Measurements from ENCODE around the gene ZNF236.
"Not testable (repeated sequence)": the region's sequence is repeated elsewhere in the genome, so short reads cannot be mapped to it uniquely, and the experiment has no call there.

The ZNF236 gene

GRCh38 chr18:76935722-76936337 lies 113.5 kb downstream of the ZNF236 start:
- peaks cover 39% of the 10 kb centered on the region for H3K36me3 ChIP-seq (ENCODE audit: insufficient read depth, low read length)
- H3K4me3 ChIP-seq (ENCODE audit: low read length) = no peak overlapping the region
- no peaks in the 10 kb centered on the region for H3K4me1 ChIP-seq (ENCODE audit: insufficient read depth, low read length)
- H2AFZ ChIP-seq (ENCODE audit: low read depth, low read length) = no peak overlapping the region
- H3K9me3 ChIP-seq (ENCODE audit: low read length) = no peaks in the 10 kb centered on the region
- H3K27me3 ChIP-seq (ENCODE audit: insufficient read depth, low read length) = no peaks in the 10 kb centered on the region

- H3K36me3 ChIP-seq (ENCODE audit: insufficient read depth, low read length) = peaks cover 39% of the 10 kb centered on the region
- no peak overlapping the region for H2AFZ ChIP-seq (ENCODE audit: low read depth, low read length)
- H3K4me1 ChIP-seq (ENCODE audit: insufficient read depth, low read length) = no peaks in the 10 kb centered on the region
- H3K4me3 ChIP-seq (ENCODE audit: low read length) = no peak overlapping the region
- no peaks in the 10 kb centered on the region for H3K9me3 ChIP-seq (ENCODE audit: low read length)
- H3K27me3 ChIP-seq (ENCODE audit: insufficient read depth, low read length) = no peaks in the 10 kb centered on the region
Observed at GRCh38 chr18:76936877-76937276, 114.5 kb downstream of the ZNF236 start.

- H3K9me3 ChIP-seq (ENCODE audit: low read length) = no peaks in the 10 kb centered on the region
- no peaks in the 10 kb centered on the region for H3K4me1 ChIP-seq (ENCODE audit: insufficient read depth, low read length)
- H3K36me3 ChIP-seq (ENCODE audit: insufficient read depth, low read length) = peaks cover 35% of the 10 kb centered on the region
- H3K27me3 ChIP-seq (ENCODE audit: insufficient read depth, low read length) = no peaks in the 10 kb centered on the region
- H2AFZ ChIP-seq (ENCODE audit: low read depth, low read length) = no peak overlapping the region
- H3K4me3 ChIP-seq (ENCODE audit: low read length) = no peak overlapping the region
Observed at GRCh38 chr18:76937597-76937996, 115.2 kb downstream of the ZNF236 start.

GRCh38 chr18:76938619-76939018 lies 116.3 kb downstream of the ZNF236 start:
- H2AFZ ChIP-seq (ENCODE audit: low read depth, low read length) = no peak overlapping the region
- peaks cover 32% of the 10 kb centered on the region for H3K36me3 ChIP-seq (ENCODE audit: insufficient read depth, low read length)
- H3K9me3 ChIP-seq (ENCODE audit: low read length) = no peaks in the 10 kb centered on the region
- no peaks in the 10 kb centered on the region for H3K4me1 ChIP-seq (ENCODE audit: insufficient read depth, low read length)
- no peaks in the 10 kb centered on the region for H3K27me3 ChIP-seq (ENCODE audit: insufficient read depth, low read length)
- H3K4me3 ChIP-seq (ENCODE audit: low read length) = no peak overlapping the region

GRCh38 chr18:76941284-76941683 lies 118.9 kb downstream of the ZNF236 start:
- peaks cover 28% of the 10 kb centered on the region for H3K36me3 ChIP-seq (ENCODE audit: insufficient read depth, low read length)
- no peak overlapping the region for H3K4me3 ChIP-seq (ENCODE audit: low read length)
- H3K27me3 ChIP-seq (ENCODE audit: insufficient read depth, low read length) = no peaks in the 10 kb centered on the region
- no peaks in the 10 kb centered on the region for H3K4me1 ChIP-seq (ENCODE audit: insufficient read depth, low read length)
- H2AFZ ChIP-seq (ENCODE audit: low read depth, low read length) = no peak overlapping the region
- no peaks in the 10 kb centered on the region for H3K9me3 ChIP-seq (ENCODE audit: low read length)

GRCh38 chr18:76943542-76944339 lies 121.4 kb downstream of the ZNF236 start:
- no peak overlapping the region for H2AFZ ChIP-seq (ENCODE audit: low read depth, low read length)
- H3K4me1 ChIP-seq (ENCODE audit: insufficient read depth, low read length) = no peaks in the 10 kb centered on the region
- H3K36me3 ChIP-seq (ENCODE audit: insufficient read depth, low read length) = peaks cover 19% of the 10 kb centered on the region
- no peaks in the 10 kb centered on the region for H3K27me3 ChIP-seq (ENCODE audit: insufficient read depth, low read length)
- no peak overlapping the region for H3K4me3 ChIP-seq (ENCODE audit: low read length)
- no peaks in the 10 kb centered on the region for H3K9me3 ChIP-seq (ENCODE audit: low read length)

GRCh38 chr18:76944346-76944745 lies 122.0 kb downstream of the ZNF236 start:
- H2AFZ ChIP-seq (ENCODE audit: low read depth, low read length); H3K27me3 ChIP-seq (ENCODE audit: insufficient read depth, low read length); H3K4me3 ChIP-seq (ENCODE audit: low read length); H3K4me1 ChIP-seq (ENCODE audit: insufficient read depth, low read length); H3K9me3 ChIP-seq (ENCODE audit: low read length): not testable (repeated sequence)
- H3K36me3 ChIP-seq (ENCODE audit: insufficient read depth, low read length) = peaks cover 19% of the 10 kb centered on the region

GRCh38 chr18:76948345-76948744 lies 126.0 kb downstream of the ZNF236 start:
- no peaks in the 10 kb centered on the region for H3K27me3 ChIP-seq (ENCODE audit: insufficient read depth, low read length)

GRCh38 chr18:76951456-76952247 lies 129.3 kb downstream of the ZNF236 start:
- H3K4me1 ChIP-seq (ENCODE audit: insufficient read depth, low read length) = peaks cover 9% of the 10 kb centered on the region
- H3K4me3 ChIP-seq (ENCODE audit: low read length) = no peak overlapping the region
- H3K36me3 ChIP-seq (ENCODE audit: insufficient read depth, low read length) = peaks cover 34% of the 10 kb centered on the region
- H3K9me3 ChIP-seq (ENCODE audit: low read length) = peaks cover 3% of the 10 kb centered on the region
- no peaks in the 10 kb centered on the region for H3K27me3 ChIP-seq (ENCODE audit: insufficient read depth, low read length)
- no peak overlapping the region for H2AFZ ChIP-seq (ENCODE audit: low read depth, low read length)

More at GRCh38 chr18:76948345-76948744, 126.0 kb downstream of the ZNF236 start:
- H2AFZ ChIP-seq (ENCODE audit: low read depth, low read length) = no peak overlapping the region
- H3K4me1 ChIP-seq (ENCODE audit: insufficient read depth, low read length) = peaks cover 8% of the 10 kb centered on the region
- no peak overlapping the region for H3K4me3 ChIP-seq (ENCODE audit: low read length)
- peaks cover 28% of the 10 kb centered on the region for H3K36me3 ChIP-seq (ENCODE audit: insufficient read depth, low read length)
- peaks cover 3% of the 10 kb centered on the region for H3K9me3 ChIP-seq (ENCODE audit: low read length)

- H3K9me3 ChIP-seq (ENCODE audit: low read length) = peaks cover 3% of the 10 kb centered on the region
- no peak overlapping the region for H3K4me3 ChIP-seq (ENCODE audit: low read length)
- no peak overlapping the region for H2AFZ ChIP-seq (ENCODE audit: low read depth, low read length)
- H3K27me3 ChIP-seq (ENCODE audit: insufficient read depth, low read length) = no peaks in the 10 kb centered on the region
- H3K4me1 ChIP-seq (ENCODE audit: insufficient read depth, low read length) = peaks cover 9% of the 10 kb centered on the region
- H3K36me3 ChIP-seq (ENCODE audit: insufficient read depth, low read length) = peaks cover 37% of the 10 kb centered on the region
Observed at GRCh38 chr18:76952747-76953146, 130.4 kb downstream of the ZNF236 start.

- Histone ChIP-seq H3K27me3 (ENCODE audit: insufficient read depth, low read length) (no peaks in the 10 kb centered on the region), H3K36me3 (ENCODE audit: insufficient read depth, low read length) (peaks cover 37% of the 10 kb centered on the region), H2AFZ (ENCODE audit: low read depth, low read length) (no peak overlapping the region), H3K9me3 (ENCODE audit: low read length) (peaks cover 3% of the 10 kb centered on the region), H3K4me3 (ENCODE audit: low read length) (no peak overlapping the region), H3K4me1 (ENCODE audit: insufficient read depth, low read length) (peaks cover 9% of the 10 kb centered on the region)
Observed at GRCh38 chr18:76953156-76953555, 130.8 kb downstream of the ZNF236 start.

- H3K4me3 ChIP-seq (ENCODE audit: low read length) = no peak overlapping the region
- H3K27me3 ChIP-seq (ENCODE audit: insufficient read depth, low read length) = no peaks in the 10 kb centered on the region
- H3K4me1 ChIP-seq (ENCODE audit: insufficient read depth, low read length) = peaks cover 9% of the 10 kb centered on the region
- H3K9me3 ChIP-seq (ENCODE audit: low read length) = peaks cover 3% of the 10 kb centered on the region
- no peak overlapping the region for H2AFZ ChIP-seq (ENCODE audit: low read depth, low read length)
- H3K36me3 ChIP-seq (ENCODE audit: insufficient read depth, low read length) = peaks cover 32% of the 10 kb centered on the region
Observed at GRCh38 chr18:76953583-76954233, 131.4 kb downstream of the ZNF236 start.
